Measurements from ENCODE around the gene EIF3B.

GRCh38 chr7:2353936-2354185, 766 bp upstream of the EIF3B start:
- TF ChIP-seq POLR2A (IDR thresholded peaks at IDR 0.05) (no peak), CTCF (IDR thresholded peaks at IDR 0.05) (no peak)

Data from Peyer's patch (tissue), 4 donors.